Measurements from ENCODE around the gene TMEM114.

- TF ChIP-seq CTCF (conservative IDR thresholded peaks at IDR 0.05) (no peak), ZFX (IDR thresholded peaks at IDR 0.05) (no peak)
Observed at GRCh38 chr16:8554881-8555280, 35.4 kb downstream of the TMEM114 start.
